NT2/D1 (cell line): ENCODE data around the gene MATN1.

ENCODE experiments used
- SUZ12 ChIP-seq: IDR thresholded peaks from 2 replicates; pipeline ENCODE4 v1.6.1; 2011; ENCODE audit not compliant: insufficient read length, insufficient read depth; ENCODE audit errors: extremely low read depth
- YY1 ChIP-seq: IDR thresholded peaks from 2 replicates; pipeline ENCODE4 v1.6.1; 2011; ENCODE audit not compliant: insufficient read length, insufficient read depth
- ZNF274 ChIP-seq: IDR thresholded peaks from 2 replicates; pipeline ENCODE4 v1.6.1; 2011; ENCODE audit warnings: mild to moderate bottlenecking, low read depth, low read length

GRCh38 chr1:30755746-30756145, 32.4 kb upstream of the MATN1 start:
- no peak for TF ChIP-seq YY1
- no peak for TF ChIP-seq ZNF274
- TF ChIP-seq SUZ12, result no peak
